Measurements from ENCODE around the gene HOXA5.

GRCh38 chr7:27123007-27123476 is 20.4 kb downstream of the HOXA5 start:
- TF ChIP-seq KLF16 (tag by site-specific recombination; IDR thresholded peaks at IDR 0.05) (no peak), ZNF585B (tag by site-specific recombination; IDR thresholded peaks at IDR 0.05) (no peak)
- TF ChIP-seq, protein P1, sequence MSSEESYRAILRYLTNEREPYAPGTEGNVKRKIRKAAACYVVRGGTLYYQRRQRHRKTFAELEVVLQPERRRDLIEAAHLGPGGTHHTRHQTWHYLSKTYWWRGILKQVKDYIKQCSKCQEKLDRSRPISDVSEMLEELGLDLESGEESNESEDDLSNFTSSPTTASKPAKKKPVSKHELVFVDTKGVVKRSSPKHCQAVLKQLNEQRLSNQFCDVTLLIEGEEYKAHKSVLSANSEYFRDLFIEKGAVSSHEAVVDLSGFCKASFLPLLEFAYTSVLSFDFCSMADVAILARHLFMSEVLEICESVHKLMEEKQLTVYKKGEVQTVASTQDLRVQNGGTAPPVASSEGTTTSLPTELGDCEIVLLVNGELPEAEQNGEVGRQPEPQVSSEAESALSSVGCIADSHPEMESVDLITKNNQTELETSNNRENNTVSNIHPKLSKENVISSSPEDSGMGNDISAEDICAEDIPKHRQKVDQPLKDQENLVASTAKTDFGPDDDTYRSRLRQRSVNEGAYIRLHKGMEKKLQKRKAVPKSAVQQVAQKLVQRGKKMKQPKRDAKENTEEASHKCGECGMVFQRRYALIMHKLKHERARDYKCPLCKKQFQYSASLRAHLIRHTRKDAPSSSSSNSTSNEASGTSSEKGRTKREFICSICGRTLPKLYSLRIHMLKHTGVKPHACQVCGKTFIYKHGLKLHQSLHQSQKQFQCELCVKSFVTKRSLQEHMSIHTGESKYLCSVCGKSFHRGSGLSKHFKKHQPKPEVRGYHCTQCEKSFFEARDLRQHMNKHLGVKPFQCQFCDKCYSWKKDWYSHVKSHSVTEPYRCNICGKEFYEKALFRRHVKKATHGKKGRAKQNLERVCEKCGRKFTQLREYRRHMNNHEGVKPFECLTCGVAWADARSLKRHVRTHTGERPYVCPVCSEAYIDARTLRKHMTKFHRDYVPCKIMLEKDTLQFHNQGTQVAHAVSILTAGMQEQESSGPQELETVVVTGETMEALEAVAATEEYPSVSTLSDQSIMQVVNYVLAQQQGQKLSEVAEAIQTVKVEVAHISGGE (tag by site-specific recombination; conservative IDR thresholded peaks at IDR 0.05; ENCODE audit: low read depth) = no peak
